ENCODE results near the gene FLII. TPM values are rescaled to one million over a fixed set of nuclear protein-coding genes. Genes with fewer than 3 reads are reported as not detected.

FLII gene
- total RNA-seq, 2 experiments from 2014 or later = 334 to 354 TPM

- POLR2A ChIA-PET = no interaction called here
- no peaks in the 10 kb centered on the region for H3K9me3 Mint-ChIP-seq
- no peak overlapping the region for H3K4me3 Mint-ChIP-seq
- no peak for DNase-seq
- H3K27me3 Mint-ChIP-seq = no peaks in the 10 kb centered on the region
- H3K36me3 Mint-ChIP-seq = peaks cover 6% of the 10 kb centered on the region
- ATAC-seq (ENCODE audit: low read depth) = no peak
- H3K4me1 Mint-ChIP-seq = peaks cover 1% of the 10 kb centered on the region
- H3K27ac Mint-ChIP-seq = no peak overlapping the region
These were observed 12.3 kb downstream of the FLII start for GRCh38 chr17:18246109-18246725.

GRCh38 chr17:18245038-18245776 lies 13.3 kb downstream of the FLII start:
- DNase-seq = no peak
- Mint-ChIP-seq H3K27ac (no peak overlapping the region), H3K4me3 (no peak overlapping the region), H3K4me1 (peaks cover 1% of the 10 kb centered on the region), H3K27me3 (no peaks in the 10 kb centered on the region), H3K36me3 (peaks cover 6% of the 10 kb centered on the region), H3K9me3 (no peaks in the 10 kb centered on the region)
- ATAC-seq (ENCODE audit: low read depth) = no peak
- POLR2A ChIA-PET = no interaction called here

GRCh38 chr17:18241229-18241871 lies 17.2 kb downstream of the FLII start:
- POLR2A ChIA-PET = no interaction called here
- H3K27ac Mint-ChIP-seq = no peak overlapping the region

GRCh38 chr17:18240449-18240848 lies 18.1 kb downstream of the FLII start:
- Mint-ChIP-seq H3K27ac (no peak overlapping the region), H3K4me3 (no peak overlapping the region), H3K9me3 (no peaks in the 10 kb centered on the region), H3K4me1 (peaks cover 3% of the 10 kb centered on the region), H3K27me3 (no peaks in the 10 kb centered on the region), H3K36me3 (peaks cover 3% of the 10 kb centered on the region)
- DNase-seq = no peak
- no peak for ATAC-seq (ENCODE audit: low read depth)
- POLR2A ChIA-PET = interaction anchor here (0.6 kb wide), 1 partner anchor 17 kb away, joined by 3 read pairs; no protein-coding TSS in a partner anchor

More at GRCh38 chr17:18241229-18241871, 17.2 kb downstream of the FLII start:
- Mint-ChIP-seq H3K27me3 (no peaks in the 10 kb centered on the region), H3K36me3 (peaks cover 4% of the 10 kb centered on the region), H3K4me3 (no peak overlapping the region), H3K4me1 (peaks cover 1% of the 10 kb centered on the region), H3K9me3 (no peaks in the 10 kb centered on the region)
- no peak for DNase-seq
- ATAC-seq (ENCODE audit: low read depth) = no peak

GRCh38 chr17:18238299-18238698 lies 20.2 kb downstream of the FLII start:
- H3K4me1 Mint-ChIP-seq = peaks cover 2% of the 10 kb centered on the region
- no peak for DNase-seq
- H3K4me3 Mint-ChIP-seq = no peak overlapping the region
- H3K36me3 Mint-ChIP-seq = no peaks in the 10 kb centered on the region
- no peak overlapping the region for H3K27ac Mint-ChIP-seq
- no peaks in the 10 kb centered on the region for H3K9me3 Mint-ChIP-seq
- ATAC-seq (ENCODE audit: low read depth) = no peak
- POLR2A ChIA-PET = interaction anchor here (1.1 kb wide), 1 partner anchor 9 kb away, joined by 3 read pairs; no protein-coding TSS in a partner anchor
- H3K27me3 Mint-ChIP-seq = no peaks in the 10 kb centered on the region

GRCh38 chr17:18237461-18237860 lies 21.1 kb downstream of the FLII start:
- Mint-ChIP-seq H3K9me3 (no peaks in the 10 kb centered on the region), H3K36me3 (no peaks in the 10 kb centered on the region), H3K4me1 (peaks cover 2% of the 10 kb centered on the region), H3K27ac (no peak overlapping the region), H3K4me3 (no peak overlapping the region), H3K27me3 (no peaks in the 10 kb centered on the region)
- POLR2A ChIA-PET = interaction anchor here (0.8 to 1.1 kb wide), 2 partner anchors 8 to 27 kb away, joined by 3 read pairs; no protein-coding TSS in a partner anchor
- no peak for ATAC-seq (ENCODE audit: low read depth)
- no peak for DNase-seq

- ATAC-seq (ENCODE audit: low read depth) (no peak), DNase-seq (no peak)
- H3K36me3 Mint-ChIP-seq = no peaks in the 10 kb centered on the region
- H3K9me3 Mint-ChIP-seq = no peaks in the 10 kb centered on the region
- H3K4me3 Mint-ChIP-seq = no peak overlapping the region
- H3K27me3 Mint-ChIP-seq = no peaks in the 10 kb centered on the region
- peaks cover 2% of the 10 kb centered on the region for H3K4me1 Mint-ChIP-seq
- H3K27ac Mint-ChIP-seq = no peak overlapping the region
- POLR2A ChIA-PET = interaction anchor here (0.8 kb wide), 1 partner anchor 28 kb away, joined by 3 read pairs; no protein-coding TSS in a partner anchor
These were observed 22.0 kb downstream of the FLII start for GRCh38 chr17:18236494-18236893.

GRCh38 chr17:18235743-18236256 lies 22.7 kb downstream of the FLII start:
- H3K4me1 Mint-ChIP-seq = peaks cover 2% of the 10 kb centered on the region
- no peak overlapping the region for H3K27ac Mint-ChIP-seq
- no peaks in the 10 kb centered on the region for H3K36me3 Mint-ChIP-seq
- no peaks in the 10 kb centered on the region for H3K9me3 Mint-ChIP-seq
- no peak overlapping the region for H3K4me3 Mint-ChIP-seq
- no peak for ATAC-seq (ENCODE audit: low read depth)
- POLR2A ChIA-PET = no interaction called here
- H3K27me3 Mint-ChIP-seq = no peaks in the 10 kb centered on the region
- DNase-seq = no peak

- Mint-ChIP-seq H3K27me3 (no peaks in the 10 kb centered on the region), H3K4me1 (peaks cover 2% of the 10 kb centered on the region), H3K36me3 (no peaks in the 10 kb centered on the region), H3K27ac (no peak overlapping the region), H3K9me3 (no peaks in the 10 kb centered on the region), H3K4me3 (no peak overlapping the region)
- POLR2A ChIA-PET = no interaction called here
- no peak for DNase-seq
- ATAC-seq (ENCODE audit: low read depth) = no peak
These were observed 23.6 kb downstream of the FLII start for GRCh38 chr17:18234853-18235380.

- H3K4me1 Mint-ChIP-seq = peaks cover 2% of the 10 kb centered on the region
- no peak overlapping the region for H3K4me3 Mint-ChIP-seq
- no peaks in the 10 kb centered on the region for H3K27me3 Mint-ChIP-seq
- no peaks in the 10 kb centered on the region for H3K36me3 Mint-ChIP-seq
- no peak for ATAC-seq (ENCODE audit: low read depth)
- POLR2A ChIA-PET = no interaction called here
- DNase-seq = no peak
- no peak overlapping the region for H3K27ac Mint-ChIP-seq
- H3K9me3 Mint-ChIP-seq = no peaks in the 10 kb centered on the region
These were observed 24.6 kb downstream of the FLII start for GRCh38 chr17:18233803-18234518.

GRCh38 chr17:18231164-18231563 lies 27.4 kb downstream of the FLII start:
- Mint-ChIP-seq H3K36me3 (no peaks in the 10 kb centered on the region), H3K27me3 (no peaks in the 10 kb centered on the region), H3K9me3 (no peaks in the 10 kb centered on the region), H3K4me1 (peaks cover 17% of the 10 kb centered on the region), H3K27ac (no peak overlapping the region), H3K4me3 (no peak overlapping the region)
- no peak for ATAC-seq (ENCODE audit: low read depth)
- no peak for DNase-seq
- POLR2A ChIA-PET = no interaction called here

GRCh38 chr17:18230288-18231141 lies 28.0 kb downstream of the FLII start:
- no peaks in the 10 kb centered on the region for H3K27me3 Mint-ChIP-seq
- peaks cover 17% of the 10 kb centered on the region for H3K4me1 Mint-ChIP-seq
- no peak overlapping the region for H3K4me3 Mint-ChIP-seq
- H3K27ac Mint-ChIP-seq = no peak overlapping the region
- DNase-seq = no peak
- POLR2A ChIA-PET = no interaction called here
- H3K9me3 Mint-ChIP-seq = no peaks in the 10 kb centered on the region
- ATAC-seq (ENCODE audit: low read depth) = no peak
- no peaks in the 10 kb centered on the region for H3K36me3 Mint-ChIP-seq

All from activated naive CD8-positive, alpha-beta T cell treated with anti-CD3 and anti-CD28 coated beads, Interleukin-2, amount 10 ng/mL, durations not matched to agents 7 days and 5 days (primary cell).